ENCODE data around the gene SCGB1A1.
"Not testable (repeated sequence)": the region's sequence is repeated elsewhere in the genome, so short reads cannot be mapped to it uniquely, and the experiment has no call there.

The SCGB1A1 gene

GRCh38 chr11:62418733-62419132, at the start of gene SCGB1A1:
SCGB1A1 (plus strand) TSS chr11:62419033; CDS start chr11:62419096, 63 bp downstream.
- DNase-seq, result no peak

GRCh38 chr11:62370743-62371440, 47.9 kb upstream of the SCGB1A1 start:
- DNase-seq, result no peak

- no peak for DNase-seq
Measured at GRCh38 chr11:62372871-62373270, 46.0 kb upstream of the SCGB1A1 start.

- DNase-seq, result no peak
Measured at GRCh38 chr11:62373464-62374119, 45.2 kb upstream of the SCGB1A1 start.

- no peak for DNase-seq
Measured at GRCh38 chr11:62374801-62375200, 44.0 kb upstream of the SCGB1A1 start.

GRCh38 chr11:62378459-62379063, 40.3 kb upstream of the SCGB1A1 start:
- peak in 12 of 58 donors; percentile 16 to 77 (median 32) for DNase-seq

GRCh38 chr11:62379586-62379985, 39.2 kb upstream of the SCGB1A1 start:
- DNase-seq, result peak in 35 of 58 donors; percentile 14 to 86 (median 61)

GRCh38 chr11:62380821-62381245, 38.0 kb upstream of the SCGB1A1 start:
- peak in 25 of 58 donors; percentile 11 to 68 (median 30) for DNase-seq

GRCh38 chr11:62383822-62384221, 35.0 kb upstream of the SCGB1A1 start:
- no peak for DNase-seq

- not testable (repeated sequence) for DNase-seq
Measured at GRCh38 chr11:62386083-62386482, 32.8 kb upstream of the SCGB1A1 start.

- no peak for DNase-seq
Measured at GRCh38 chr11:62387381-62387780, 31.5 kb upstream of the SCGB1A1 start.

- no peak for DNase-seq
Measured at GRCh38 chr11:62388999-62389398, 29.8 kb upstream of the SCGB1A1 start.

- no peak for DNase-seq
Measured at GRCh38 chr11:62390237-62390636, 28.6 kb upstream of the SCGB1A1 start.

GRCh38 chr11:62390722-62391121, 28.1 kb upstream of the SCGB1A1 start:
- no peak for DNase-seq

- DNase-seq, result no peak
Measured at GRCh38 chr11:62391642-62392425, 27.0 kb upstream of the SCGB1A1 start.

GRCh38 chr11:62392506-62392905, 26.3 kb upstream of the SCGB1A1 start:
- no peak for DNase-seq

- no peak for DNase-seq
Measured at GRCh38 chr11:62393061-62393611, 25.7 kb upstream of the SCGB1A1 start.

- DNase-seq, result no peak
Measured at GRCh38 chr11:62393735-62394134, 25.1 kb upstream of the SCGB1A1 start.

GRCh38 chr11:62394825-62395538, 23.9 kb upstream of the SCGB1A1 start:
- DNase-seq, result peak in 54 of 58 donors; percentile 9 to 86 (median 62)

GRCh38 chr11:62395885-62396551, 22.8 kb upstream of the SCGB1A1 start:
- DNase-seq, result no peak

All from anterior cingulate cortex (tissue), 58 donors.